ENCODE data around the gene ANGEL1.

DNA sequence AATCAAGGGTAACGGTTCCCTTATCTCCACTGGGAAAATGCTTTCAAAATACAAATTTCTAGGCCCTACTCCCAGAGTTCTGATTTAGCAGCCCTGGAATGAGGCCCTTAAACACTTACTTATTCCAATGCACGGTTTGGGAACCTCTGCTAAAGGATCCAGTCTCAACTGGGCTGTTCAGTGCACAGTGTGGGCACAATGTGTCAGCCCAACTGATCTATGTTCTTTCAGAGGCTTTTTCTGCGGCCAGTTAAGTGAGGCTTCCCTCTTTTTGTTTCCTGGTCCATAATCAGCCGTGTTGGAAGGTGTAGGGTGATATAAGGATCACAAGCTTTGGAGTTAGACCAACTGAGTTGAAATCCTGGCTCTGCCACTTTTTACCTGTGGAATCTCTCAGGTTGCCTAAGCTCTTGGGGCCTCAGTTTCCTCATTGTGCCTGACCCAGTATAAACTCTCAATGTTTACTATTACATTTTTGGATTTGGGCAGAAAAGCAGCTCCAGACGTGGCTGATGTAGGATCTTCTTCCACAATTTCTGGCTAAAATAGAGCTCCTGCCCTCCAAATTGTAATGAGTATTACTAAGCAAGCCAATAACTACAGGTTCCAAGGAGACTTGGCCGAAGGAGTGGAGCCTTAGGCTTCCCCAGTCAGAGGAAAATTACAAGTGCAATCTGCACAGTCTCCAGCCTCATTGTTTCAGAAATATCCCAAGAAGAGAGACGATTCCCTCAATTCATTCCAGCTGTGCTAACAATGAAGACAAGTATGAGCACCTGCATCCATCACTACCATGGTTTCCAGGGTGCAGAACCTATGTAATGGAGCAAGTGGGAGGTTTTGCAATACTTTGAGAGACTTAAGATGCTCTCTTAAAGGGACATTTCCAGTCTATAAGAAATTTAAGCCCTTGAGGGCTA is 2.3 kb upstream of the ANGEL1 start:
- TF ChIP-seq POLR2AphosphoS5 (IDR thresholded peaks at IDR 0.05; ENCODE audit: low read depth, low read length): no peak
- TF ChIP-seq TAF1 (IDR thresholded peaks at IDR 0.05; ENCODE audit: borderline replicate concordance, insufficient read depth, low read length): no peak
- TF ChIP-seq, protein P1, sequence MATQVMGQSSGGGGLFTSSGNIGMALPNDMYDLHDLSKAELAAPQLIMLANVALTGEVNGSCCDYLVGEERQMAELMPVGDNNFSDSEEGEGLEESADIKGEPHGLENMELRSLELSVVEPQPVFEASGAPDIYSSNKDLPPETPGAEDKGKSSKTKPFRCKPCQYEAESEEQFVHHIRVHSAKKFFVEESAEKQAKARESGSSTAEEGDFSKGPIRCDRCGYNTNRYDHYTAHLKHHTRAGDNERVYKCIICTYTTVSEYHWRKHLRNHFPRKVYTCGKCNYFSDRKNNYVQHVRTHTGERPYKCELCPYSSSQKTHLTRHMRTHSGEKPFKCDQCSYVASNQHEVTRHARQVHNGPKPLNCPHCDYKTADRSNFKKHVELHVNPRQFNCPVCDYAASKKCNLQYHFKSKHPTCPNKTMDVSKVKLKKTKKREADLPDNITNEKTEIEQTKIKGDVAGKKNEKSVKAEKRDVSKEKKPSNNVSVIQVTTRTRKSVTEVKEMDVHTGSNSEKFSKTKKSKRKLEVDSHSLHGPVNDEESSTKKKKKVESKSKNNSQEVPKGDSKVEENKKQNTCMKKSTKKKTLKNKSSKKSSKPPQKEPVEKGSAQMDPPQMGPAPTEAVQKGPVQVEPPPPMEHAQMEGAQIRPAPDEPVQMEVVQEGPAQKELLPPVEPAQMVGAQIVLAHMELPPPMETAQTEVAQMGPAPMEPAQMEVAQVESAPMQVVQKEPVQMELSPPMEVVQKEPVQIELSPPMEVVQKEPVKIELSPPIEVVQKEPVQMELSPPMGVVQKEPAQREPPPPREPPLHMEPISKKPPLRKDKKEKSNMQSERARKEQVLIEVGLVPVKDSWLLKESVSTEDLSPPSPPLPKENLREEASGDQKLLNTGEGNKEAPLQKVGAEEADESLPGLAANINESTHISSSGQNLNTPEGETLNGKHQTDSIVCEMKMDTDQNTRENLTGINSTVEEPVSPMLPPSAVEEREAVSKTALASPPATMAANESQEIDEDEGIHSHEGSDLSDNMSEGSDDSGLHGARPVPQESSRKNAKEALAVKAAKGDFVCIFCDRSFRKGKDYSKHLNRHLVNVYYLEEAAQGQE (IDR thresholded peaks at IDR 0.05; ENCODE audit: insufficient read depth in 1 of 2, low read depth in 2 of 2, low read length in 2 of 2): no peak

Measured in PFSK-1 (cell line).